ENCODE results near the gene CCDC60. TPM values are rescaled to one million over a fixed set of nuclear protein-coding genes. Genes with fewer than 3 reads are reported as not detected.

CCDC60 gene
- total RNA-seq, 1 experiment from 2014 or later = not detected

- no peak for DNase-seq (ENCODE audit: low read depth in 1 of 2, low spot score in 2 of 2)
Measured at GRCh38 chr12:119363037-119363436, 28.5 kb downstream of the CCDC60 start.

GRCh38 chr12:119363490-119363889 lies 29.0 kb downstream of the CCDC60 start:
- no peak overlapping the region for H3K4me3 ChIP-seq
- no peak for DNase-seq (ENCODE audit: low read depth in 1 of 2, low spot score in 2 of 2)
- no peaks in the 10 kb centered on the region for H3K27me3 ChIP-seq (replicated peaks)

More at GRCh38 chr12:119363037-119363436, 28.5 kb downstream of the CCDC60 start:
- Histone ChIP-seq H3K9me3 (replicated peaks) (no peaks in the 10 kb centered on the region), H3K27me3 (replicated peaks) (no peaks in the 10 kb centered on the region), H3K36me3 (no peaks in the 10 kb centered on the region), H3K4me1 (replicated peaks) (no peaks in the 10 kb centered on the region), H3K4me3 (no peak overlapping the region), H3K27ac (no peak overlapping the region)

GRCh38 chr12:119365451-119365850 lies 30.9 kb downstream of the CCDC60 start:
- no peaks in the 10 kb centered on the region for H3K27me3 ChIP-seq (replicated peaks)
- no peaks in the 10 kb centered on the region for H3K9me3 ChIP-seq (replicated peaks)
- no peak for DNase-seq (ENCODE audit: low read depth in 1 of 2, low spot score in 2 of 2)
- no peak overlapping the region for H3K27ac ChIP-seq
- no peak overlapping the region for H3K4me3 ChIP-seq
- H3K4me1 ChIP-seq (replicated peaks) = no peaks in the 10 kb centered on the region
- no peaks in the 10 kb centered on the region for H3K36me3 ChIP-seq

More at GRCh38 chr12:119363490-119363889, 29.0 kb downstream of the CCDC60 start:
- H3K9me3 ChIP-seq (replicated peaks) = no peaks in the 10 kb centered on the region
- no peaks in the 10 kb centered on the region for H3K4me1 ChIP-seq (replicated peaks)
- H3K27ac ChIP-seq = no peak overlapping the region
- H3K36me3 ChIP-seq = no peaks in the 10 kb centered on the region

GRCh38 chr12:119366007-119366406 lies 31.5 kb downstream of the CCDC60 start:
- Histone ChIP-seq H3K27me3 (replicated peaks) (no peaks in the 10 kb centered on the region), H3K36me3 (no peaks in the 10 kb centered on the region), H3K4me3 (no peak overlapping the region), H3K4me1 (replicated peaks) (no peaks in the 10 kb centered on the region), H3K27ac (no peak overlapping the region), H3K9me3 (replicated peaks) (no peaks in the 10 kb centered on the region)
- DNase-seq (ENCODE audit: low read depth in 1 of 2, low spot score in 2 of 2) = no peak

GRCh38 chr12:119369161-119369560 lies 34.6 kb downstream of the CCDC60 start:
- DNase-seq (ENCODE audit: low read depth in 1 of 2, low spot score in 2 of 2) = no peak
- Histone ChIP-seq H3K9me3 (replicated peaks) (no peaks in the 10 kb centered on the region), H3K36me3 (no peaks in the 10 kb centered on the region), H3K4me1 (replicated peaks) (no peaks in the 10 kb centered on the region), H3K27ac (no peak overlapping the region), H3K4me3 (no peak overlapping the region), H3K27me3 (replicated peaks) (no peaks in the 10 kb centered on the region)

- H3K27me3 ChIP-seq (replicated peaks) = no peaks in the 10 kb centered on the region
- DNase-seq (ENCODE audit: low read depth in 1 of 2, low spot score in 2 of 2) = no peak
- H3K36me3 ChIP-seq = no peaks in the 10 kb centered on the region
- no peaks in the 10 kb centered on the region for H3K9me3 ChIP-seq (replicated peaks)
- no peak overlapping the region for H3K4me3 ChIP-seq
- no peaks in the 10 kb centered on the region for H3K4me1 ChIP-seq (replicated peaks)
- H3K27ac ChIP-seq = no peak overlapping the region
Measured at GRCh38 chr12:119369907-119370546, 35.5 kb downstream of the CCDC60 start.

- no peak for DNase-seq (ENCODE audit: low read depth in 1 of 2, low spot score in 2 of 2)
- Histone ChIP-seq H3K4me1 (replicated peaks) (no peaks in the 10 kb centered on the region), H3K4me3 (no peak overlapping the region), H3K36me3 (no peaks in the 10 kb centered on the region), H3K27ac (no peak overlapping the region), H3K27me3 (replicated peaks) (no peaks in the 10 kb centered on the region), H3K9me3 (replicated peaks) (no peaks in the 10 kb centered on the region)
Measured at GRCh38 chr12:119372540-119372939, 38.0 kb downstream of the CCDC60 start.

GRCh38 chr12:119373001-119373400 lies 38.5 kb downstream of the CCDC60 start:
- Histone ChIP-seq H3K4me1 (replicated peaks) (no peaks in the 10 kb centered on the region), H3K9me3 (replicated peaks) (no peaks in the 10 kb centered on the region), H3K27me3 (replicated peaks) (no peaks in the 10 kb centered on the region), H3K4me3 (no peak overlapping the region), H3K27ac (no peak overlapping the region), H3K36me3 (no peaks in the 10 kb centered on the region)
- DNase-seq (ENCODE audit: low read depth in 1 of 2, low spot score in 2 of 2) = no peak

- no peaks in the 10 kb centered on the region for H3K36me3 ChIP-seq
- no peak overlapping the region for H3K4me3 ChIP-seq
Measured at GRCh38 chr12:119373666-119374065, 39.1 kb downstream of the CCDC60 start.

GRCh38 chr12:119374635-119375034 lies 40.1 kb downstream of the CCDC60 start:
- no peaks in the 10 kb centered on the region for H3K27me3 ChIP-seq (replicated peaks)
- no peak for DNase-seq (ENCODE audit: low read depth in 1 of 2, low spot score in 2 of 2)
- H3K9me3 ChIP-seq (replicated peaks) = no peaks in the 10 kb centered on the region
- no peak overlapping the region for H3K27ac ChIP-seq
- H3K4me1 ChIP-seq (replicated peaks) = no peaks in the 10 kb centered on the region
- no peaks in the 10 kb centered on the region for H3K36me3 ChIP-seq
- H3K4me3 ChIP-seq = no peak overlapping the region

More at GRCh38 chr12:119373666-119374065, 39.1 kb downstream of the CCDC60 start:
- Histone ChIP-seq H3K9me3 (replicated peaks) (no peaks in the 10 kb centered on the region), H3K4me1 (replicated peaks) (no peaks in the 10 kb centered on the region), H3K27ac (no peak overlapping the region), H3K27me3 (replicated peaks) (no peaks in the 10 kb centered on the region)
- DNase-seq (ENCODE audit: low read depth in 1 of 2, low spot score in 2 of 2) = no peak

- H3K4me3 ChIP-seq = no peak overlapping the region
- H3K36me3 ChIP-seq = no peaks in the 10 kb centered on the region
- H3K27me3 ChIP-seq (replicated peaks) = no peaks in the 10 kb centered on the region
- no peaks in the 10 kb centered on the region for H3K9me3 ChIP-seq (replicated peaks)
- no peak overlapping the region for H3K27ac ChIP-seq
- H3K4me1 ChIP-seq (replicated peaks) = no peaks in the 10 kb centered on the region
- DNase-seq (ENCODE audit: low read depth in 1 of 2, low spot score in 2 of 2) = no peak
Measured at GRCh38 chr12:119375075-119375882, 40.8 kb downstream of the CCDC60 start.

- no peaks in the 10 kb centered on the region for H3K36me3 ChIP-seq
- H3K4me3 ChIP-seq = no peak overlapping the region
- no peaks in the 10 kb centered on the region for H3K9me3 ChIP-seq (replicated peaks)
- H3K27me3 ChIP-seq (replicated peaks) = no peaks in the 10 kb centered on the region
- H3K27ac ChIP-seq = no peak overlapping the region
- no peaks in the 10 kb centered on the region for H3K4me1 ChIP-seq (replicated peaks)
- no peak for DNase-seq (ENCODE audit: low read depth in 1 of 2, low spot score in 2 of 2)
Measured at GRCh38 chr12:119375883-119376190, 41.3 kb downstream of the CCDC60 start.

- H3K4me1 ChIP-seq (replicated peaks) = no peaks in the 10 kb centered on the region
- no peaks in the 10 kb centered on the region for H3K9me3 ChIP-seq (replicated peaks)
- H3K36me3 ChIP-seq = no peaks in the 10 kb centered on the region
- DNase-seq (ENCODE audit: low read depth in 1 of 2, low spot score in 2 of 2) = no peak
- no peaks in the 10 kb centered on the region for H3K27me3 ChIP-seq (replicated peaks)
- no peak overlapping the region for H3K4me3 ChIP-seq
- no peak overlapping the region for H3K27ac ChIP-seq
Measured at GRCh38 chr12:119378903-119379302, 44.4 kb downstream of the CCDC60 start.

GRCh38 chr12:119381471-119382235 lies 47.1 kb downstream of the CCDC60 start:
- no peaks in the 10 kb centered on the region for H3K36me3 ChIP-seq
- no peaks in the 10 kb centered on the region for H3K4me1 ChIP-seq (replicated peaks)
- no peaks in the 10 kb centered on the region for H3K9me3 ChIP-seq (replicated peaks)
- DNase-seq (ENCODE audit: low read depth in 1 of 2, low spot score in 2 of 2) = no peak
- no peak overlapping the region for H3K27ac ChIP-seq
- H3K4me3 ChIP-seq = no peak overlapping the region
- H3K27me3 ChIP-seq (replicated peaks) = no peaks in the 10 kb centered on the region

Measured in SJSA1 (cell line).